Measurements from ENCODE around the gene ZNF92.

The ZNF92 gene

DNA sequence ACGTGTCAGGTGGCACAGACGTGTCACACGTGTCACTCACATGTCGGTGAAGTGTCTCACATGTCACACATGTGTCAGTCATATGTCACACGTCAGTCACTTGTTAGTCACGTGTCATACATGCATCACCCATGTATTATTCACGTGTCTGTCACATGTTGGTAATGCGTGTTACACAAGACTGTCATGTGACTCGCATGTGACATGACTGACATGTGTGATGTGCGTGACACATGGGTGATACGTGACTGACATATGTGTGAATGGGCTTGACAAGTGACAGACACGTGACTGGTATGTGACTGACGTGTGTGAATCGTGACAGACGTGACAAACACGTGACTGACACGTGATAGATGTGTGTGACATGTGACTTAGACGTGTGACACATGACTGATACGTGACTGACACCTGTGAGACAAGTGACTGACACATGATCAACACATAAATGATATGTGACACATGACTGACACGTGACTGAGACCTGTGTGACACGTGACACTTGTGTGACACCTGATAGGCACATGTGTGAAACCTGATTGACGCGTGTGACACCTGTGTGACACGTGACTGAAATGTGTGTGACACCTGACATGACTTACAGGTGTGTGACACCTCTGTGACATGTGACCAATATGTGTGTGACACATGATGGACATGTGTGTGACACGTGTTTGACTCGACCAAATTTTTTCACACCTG, 56.1 kb downstream of the ZNF92 start:
- TF ChIP-seq, protein P1, sequence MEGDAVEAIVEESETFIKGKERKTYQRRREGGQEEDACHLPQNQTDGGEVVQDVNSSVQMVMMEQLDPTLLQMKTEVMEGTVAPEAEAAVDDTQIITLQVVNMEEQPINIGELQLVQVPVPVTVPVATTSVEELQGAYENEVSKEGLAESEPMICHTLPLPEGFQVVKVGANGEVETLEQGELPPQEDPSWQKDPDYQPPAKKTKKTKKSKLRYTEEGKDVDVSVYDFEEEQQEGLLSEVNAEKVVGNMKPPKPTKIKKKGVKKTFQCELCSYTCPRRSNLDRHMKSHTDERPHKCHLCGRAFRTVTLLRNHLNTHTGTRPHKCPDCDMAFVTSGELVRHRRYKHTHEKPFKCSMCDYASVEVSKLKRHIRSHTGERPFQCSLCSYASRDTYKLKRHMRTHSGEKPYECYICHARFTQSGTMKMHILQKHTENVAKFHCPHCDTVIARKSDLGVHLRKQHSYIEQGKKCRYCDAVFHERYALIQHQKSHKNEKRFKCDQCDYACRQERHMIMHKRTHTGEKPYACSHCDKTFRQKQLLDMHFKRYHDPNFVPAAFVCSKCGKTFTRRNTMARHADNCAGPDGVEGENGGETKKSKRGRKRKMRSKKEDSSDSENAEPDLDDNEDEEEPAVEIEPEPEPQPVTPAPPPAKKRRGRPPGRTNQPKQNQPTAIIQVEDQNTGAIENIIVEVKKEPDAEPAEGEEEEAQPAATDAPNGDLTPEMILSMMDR (IDR thresholded peaks at IDR 0.05; ENCODE audit: insufficient read depth, missing control alignments) = no peak
- no peak for FAIRE-seq
- no peak for DNase-seq (ENCODE audit: insufficient read length, low spot score)

DNA sequence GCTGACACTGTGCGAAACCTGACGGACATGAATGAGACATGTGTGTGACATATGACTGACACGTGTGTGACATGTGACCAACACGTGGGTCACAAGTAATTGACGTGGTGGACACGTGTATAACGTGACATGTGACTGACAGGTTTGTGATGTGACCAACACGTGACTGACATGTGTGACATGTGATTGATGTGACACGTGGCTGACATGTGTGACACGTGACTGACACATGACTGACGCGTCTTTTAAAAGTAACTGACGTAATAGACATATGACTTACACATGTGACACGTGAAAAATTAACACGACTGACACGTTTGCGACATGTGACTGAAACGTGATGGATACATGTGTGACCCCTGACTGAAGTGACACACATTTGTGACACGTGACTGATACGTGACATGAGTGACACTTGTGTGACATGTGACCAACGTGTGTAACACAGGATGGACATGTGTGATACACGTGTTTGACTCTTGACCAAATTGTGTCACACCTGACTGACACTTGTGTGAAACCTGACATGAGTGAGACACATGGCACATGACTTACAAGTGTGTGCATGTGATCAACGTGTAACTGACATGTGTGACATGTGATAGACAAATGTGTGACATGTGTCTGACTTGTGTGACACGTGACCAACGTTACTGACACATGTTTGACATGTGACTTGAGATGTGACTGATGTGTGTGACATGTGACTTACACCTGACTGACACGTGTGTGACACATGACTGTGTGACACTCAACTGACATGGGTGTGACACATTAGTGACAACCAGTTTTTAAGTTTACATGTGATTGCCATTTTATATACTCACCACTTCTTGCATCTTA, 56.9 kb downstream of the ZNF92 start:
- TF ChIP-seq, protein P1 (IDR thresholded peaks at IDR 0.05; ENCODE audit: insufficient read depth, missing control alignments) = no peak
- no peak for DNase-seq (ENCODE audit: insufficient read length, low spot score)
- no peak for FAIRE-seq

DNA sequence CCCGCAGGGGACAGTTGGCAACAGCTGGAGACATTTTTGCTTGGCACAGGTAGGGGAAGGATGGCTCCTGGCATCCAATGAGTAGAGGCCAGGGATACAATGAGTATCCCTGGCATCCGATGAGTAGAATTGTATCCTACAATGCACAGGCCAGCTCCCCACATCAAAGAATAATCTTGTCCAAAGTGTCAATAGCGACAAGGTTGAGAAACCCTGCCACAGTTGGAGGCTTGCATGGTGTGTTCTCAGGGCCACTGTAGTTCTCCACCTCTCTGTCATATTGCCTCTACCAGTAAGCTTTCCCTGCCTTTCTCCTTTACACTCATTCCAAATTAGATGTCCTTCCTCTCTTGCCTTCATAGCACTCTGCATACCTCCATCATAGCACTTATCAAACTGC, 60.7 kb downstream of the ZNF92 start:
- FAIRE-seq = no peak
- TF ChIP-seq, protein P1 (IDR thresholded peaks at IDR 0.05; ENCODE audit: insufficient read depth, missing control alignments) = no peak
- DNase-seq (ENCODE audit: insufficient read length, low spot score) = no peak

DNA sequence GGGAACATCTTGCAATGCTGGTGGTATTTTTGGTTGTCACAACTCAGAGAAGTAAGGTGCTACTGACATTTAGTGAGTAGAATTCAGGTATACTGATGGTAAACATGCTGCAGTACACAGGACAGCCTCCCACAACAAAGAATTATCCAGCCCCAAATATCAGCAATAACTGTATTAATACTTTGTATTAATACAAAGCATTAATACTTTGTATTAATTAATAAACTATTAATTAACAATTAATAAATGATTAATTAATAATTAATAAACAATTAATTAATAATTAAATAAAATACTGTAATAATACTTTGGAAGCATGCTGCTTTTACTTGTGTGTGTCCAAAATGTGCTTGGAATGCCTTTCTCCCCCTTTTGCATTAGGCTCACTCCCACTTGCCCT, 62.5 kb downstream of the ZNF92 start:
- no peak for DNase-seq (ENCODE audit: insufficient read length, low spot score)
- FAIRE-seq = no peak
- TF ChIP-seq, protein P1 (IDR thresholded peaks at IDR 0.05; ENCODE audit: insufficient read depth, missing control alignments) = no peak

DNA sequence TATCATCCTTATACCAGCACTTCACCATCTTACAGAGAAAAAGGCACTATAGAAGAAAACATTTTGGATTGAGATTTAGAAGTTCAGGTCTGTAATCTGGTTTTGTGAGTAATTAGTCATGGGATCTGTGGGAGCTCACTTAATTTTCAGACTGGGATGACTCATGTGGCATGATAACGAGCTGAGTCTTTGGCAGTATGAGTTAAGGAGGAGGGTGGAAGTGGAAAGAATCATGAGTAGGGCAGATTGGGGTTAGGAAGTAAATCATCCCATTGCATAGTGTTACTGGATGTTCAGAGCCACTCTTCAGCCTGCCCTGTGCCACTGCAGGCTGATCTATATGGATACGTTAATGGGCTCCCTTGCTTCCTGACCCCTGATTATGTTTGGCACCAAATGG, 64.9 kb downstream of the ZNF92 start:
- TF ChIP-seq, protein P1 (IDR thresholded peaks at IDR 0.05; ENCODE audit: insufficient read depth, missing control alignments) = no peak
- FAIRE-seq (no peak), DNase-seq (ENCODE audit: insufficient read length, low spot score) (no peak)

DNA sequence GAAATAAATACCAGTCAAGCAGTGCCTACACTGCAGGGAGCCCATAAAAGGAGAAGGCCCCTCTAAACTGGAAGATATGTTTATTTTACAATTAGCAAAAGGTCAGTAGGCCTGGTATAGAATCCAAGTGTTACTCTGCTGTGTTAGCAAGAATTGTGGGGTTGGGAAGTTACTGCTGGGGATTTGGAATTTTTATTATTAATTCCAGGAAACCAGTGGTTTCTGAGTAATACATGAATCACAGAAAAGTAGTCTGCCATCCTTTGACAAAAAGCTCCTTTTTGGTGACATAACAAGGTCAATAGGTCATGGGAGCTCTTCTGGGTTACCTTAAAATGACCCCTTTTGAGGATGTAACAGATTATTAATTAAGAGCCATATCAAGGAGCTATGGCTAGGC, 67.4 kb downstream of the ZNF92 start:
- TF ChIP-seq, protein P1 (IDR thresholded peaks at IDR 0.05; ENCODE audit: insufficient read depth, missing control alignments) = no peak
- DNase-seq (ENCODE audit: insufficient read length, low spot score) (no peak), FAIRE-seq (no peak)

Data from D721Med (cell line).